ENCODE results near the gene LAMC1.

LAMC1 gene

GRCh38 chr1:183021405-183022201 is 1.6 kb upstream of the LAMC1 start:
- no peak for DNase-seq (ENCODE audit: low read depth)

GRCh38 chr1:183022202-183023145 is 746 bp upstream of the LAMC1 start:
- no peak for DNase-seq (ENCODE audit: low read depth)

GRCh38 chr1:183023601-183024316 is 539 bp downstream of the LAMC1 start:
- DNase-seq (ENCODE audit: low read depth), result no peak

- no peak for DNase-seq (ENCODE audit: low read depth)
Observed at GRCh38 chr1:183024317-183025009, 1.2 kb downstream of the LAMC1 start.

- DNase-seq (ENCODE audit: low read depth), result no peak
Observed at GRCh38 chr1:183025010-183025337, 1.8 kb downstream of the LAMC1 start.

- no peak for DNase-seq (ENCODE audit: low read depth)
Observed at GRCh38 chr1:183025782-183026774, 2.9 kb downstream of the LAMC1 start.

GRCh38 chr1:183027031-183027430 is 3.8 kb downstream of the LAMC1 start:
- no peak for DNase-seq (ENCODE audit: low read depth)

GRCh38 chr1:183027791-183028190 is 4.6 kb downstream of the LAMC1 start:
- no peak for DNase-seq (ENCODE audit: low read depth)

GRCh38 chr1:183029591-183030000 is 6.4 kb downstream of the LAMC1 start:
- DNase-seq (ENCODE audit: low read depth), result no peak

GRCh38 chr1:183030053-183030452 is 6.8 kb downstream of the LAMC1 start:
- no peak for DNase-seq (ENCODE audit: low read depth)

- no peak for DNase-seq (ENCODE audit: low read depth)
Observed at GRCh38 chr1:183032122-183032921, 9.1 kb downstream of the LAMC1 start.

- no peak for DNase-seq (ENCODE audit: low read depth)
Observed at GRCh38 chr1:183033205-183033604, 10.0 kb downstream of the LAMC1 start.

GRCh38 chr1:183034682-183035081 is 11.5 kb downstream of the LAMC1 start:
- no peak for DNase-seq (ENCODE audit: low read depth)

GRCh38 chr1:183038333-183038866 is 15.2 kb downstream of the LAMC1 start:
- DNase-seq (ENCODE audit: low read depth), result no peak

GRCh38 chr1:183038913-183039312 is 15.7 kb downstream of the LAMC1 start:
- no peak for DNase-seq (ENCODE audit: low read depth)

GRCh38 chr1:183039330-183039729 is 16.1 kb downstream of the LAMC1 start:
- DNase-seq (ENCODE audit: low read depth), result no peak

GRCh38 chr1:183039985-183040447 is 16.8 kb downstream of the LAMC1 start:
- no peak for DNase-seq (ENCODE audit: low read depth)

- DNase-seq (ENCODE audit: low read depth), result no peak
Observed at GRCh38 chr1:183040547-183040971, 17.3 kb downstream of the LAMC1 start.

GRCh38 chr1:183043254-183043653 is 20.0 kb downstream of the LAMC1 start:
- no peak for DNase-seq (ENCODE audit: low read depth)

All from T-helper 22 cell (primary cell).